Type B pancreatic cell (in vitro differentiated cells): Measurements from ENCODE around the gene RPL35. TPM values are rescaled to one million over a fixed set of nuclear protein-coding genes. Genes with fewer than 3 reads are reported as not detected.
"Not testable (repeated sequence)": the region's sequence is repeated elsewhere in the genome, so short reads cannot be mapped to it uniquely, and the experiment has no call there.

Source experiments
- DNase-seq: peaks from one replicate; pipeline ENCODE4 v3.0.0; 2021; ENCODE audit warnings: mixed read lengths; ENCODE audit not compliant: unreplicated experiment; ENCODE audit errors: extremely low spot score
- H3K27ac Mint-ChIP-seq: 2 replicates; pipeline ENCODE4 v1.8.0; 2021; ENCODE audit warnings: mild to moderate bottlenecking, mixed read lengths
- H3K27me3 Mint-ChIP-seq: 2 replicates; pipeline ENCODE4 v1.8.0; 2021; ENCODE audit warnings: mixed read lengths
- H3K36me3 Mint-ChIP-seq: 2 replicates; pipeline ENCODE4 v1.8.0; 2021; ENCODE audit warnings: mixed read lengths
- H3K4me1 Mint-ChIP-seq: one replicate; pipeline ENCODE4 v1.8.0; 2021; ENCODE audit warnings: mixed read lengths; ENCODE audit not compliant: unreplicated experiment
- H3K4me3 Mint-ChIP-seq: 2 replicates; pipeline ENCODE4 v1.8.0; 2021; ENCODE audit warnings: mild to moderate bottlenecking, mixed read lengths
- H3K9me3 Mint-ChIP-seq: 2 replicates; pipeline ENCODE4 v1.8.0; 2021; ENCODE audit warnings: mixed read lengths
- CTCF ChIP-seq: fragments of 200-600 bp; sonication (generic); conservative IDR thresholded peaks from 2 replicates; pipeline ENCODE4 v1.5.0; 2021; ENCODE audit warnings: antibody characterized with exemption, mild to moderate bottlenecking
- total RNA-seq: library from RNA; stranded (reverse); gene quantifications from 2 replicates; pipeline ENCODE4 v1.2.1, GENCODE V29; 2021; ENCODE audit warnings: low replicate concordance

RPL35 gene
- total RNA-seq, 1 donor from 2014 or later, result 1,381 TPM

GRCh38 chr9:124849801-124850200 lies 12.0 kb downstream of the RPL35 start:
- Mint-ChIP-seq H3K27me3 (peaks cover 3% of the 10 kb centered on the region), H3K4me3 (peak overlapping the region; percentile 39), H3K36me3 (no peaks in the 10 kb centered on the region), H3K27ac (peak overlapping the region; percentile 8), H3K9me3 (no peaks in the 10 kb centered on the region), H3K4me1 (peaks cover 12% of the 10 kb centered on the region)
- no peak for TF ChIP-seq CTCF
- DNase-seq, result no peak

- H3K4me1 Mint-ChIP-seq, result peaks cover 7% of the 10 kb centered on the region
- H3K36me3 Mint-ChIP-seq, result no peaks in the 10 kb centered on the region
- H3K9me3 Mint-ChIP-seq, result no peaks in the 10 kb centered on the region
- H3K4me3 Mint-ChIP-seq, result no peak overlapping the region
- no peak for TF ChIP-seq CTCF
- H3K27ac Mint-ChIP-seq, result no peak overlapping the region
- no peak for DNase-seq
- H3K27me3 Mint-ChIP-seq, result no peaks in the 10 kb centered on the region
Measured at GRCh38 chr9:124846969-124847368, 14.8 kb downstream of the RPL35 start.

- H3K36me3 Mint-ChIP-seq, H3K9me3 Mint-ChIP-seq: not testable (repeated sequence)
Measured at GRCh38 chr9:124846467-124846866, 15.3 kb downstream of the RPL35 start.

GRCh38 chr9:124844291-124844690 lies 17.5 kb downstream of the RPL35 start:
- no peaks in the 10 kb centered on the region for H3K4me1 Mint-ChIP-seq
- DNase-seq, result no peak
- no peak overlapping the region for H3K4me3 Mint-ChIP-seq
- no peak for TF ChIP-seq CTCF
- H3K27ac Mint-ChIP-seq, result no peak overlapping the region
- H3K36me3 Mint-ChIP-seq, result no peaks in the 10 kb centered on the region
- H3K9me3 Mint-ChIP-seq, result no peaks in the 10 kb centered on the region
- no peaks in the 10 kb centered on the region for H3K27me3 Mint-ChIP-seq

More at GRCh38 chr9:124846467-124846866, 15.3 kb downstream of the RPL35 start:
- not testable (repeated sequence) for H3K4me3 Mint-ChIP-seq, DNase-seq, H3K27ac Mint-ChIP-seq, H3K4me1 Mint-ChIP-seq, H3K27me3 Mint-ChIP-seq

- DNase-seq, result no peak
- TF ChIP-seq CTCF, result no peak
- H3K9me3 Mint-ChIP-seq, result no peaks in the 10 kb centered on the region
- H3K4me1 Mint-ChIP-seq, result no peaks in the 10 kb centered on the region
- no peak overlapping the region for H3K27ac Mint-ChIP-seq
- no peaks in the 10 kb centered on the region for H3K36me3 Mint-ChIP-seq
- H3K4me3 Mint-ChIP-seq, result no peak overlapping the region
- no peaks in the 10 kb centered on the region for H3K27me3 Mint-ChIP-seq
Measured at GRCh38 chr9:124843456-124844034, 18.2 kb downstream of the RPL35 start.

- Mint-ChIP-seq H3K4me3 (peak overlapping the region; percentile 65), H3K36me3 (no peaks in the 10 kb centered on the region), H3K9me3 (no peaks in the 10 kb centered on the region), H3K27me3 (no peaks in the 10 kb centered on the region), H3K4me1 (no peaks in the 10 kb centered on the region), H3K27ac (peak overlapping the region; percentile 88)
- DNase-seq, result no peak
- no peak for TF ChIP-seq CTCF
Measured at GRCh38 chr9:124841075-124841821, 20.5 kb downstream of the RPL35 start.
